GM21360 (cell line): ENCODE results near the gene TAF3.

Experiments used
- ATAC-seq: cut with Tn5 transposase; IDR thresholded peaks from one replicate; pipeline ENCODE4 v1.9.1; 2021; ENCODE audit warnings: mild to moderate bottlenecking, moderate library complexity; ENCODE audit not compliant: unreplicated experiment

Gene TAF3

DNA sequence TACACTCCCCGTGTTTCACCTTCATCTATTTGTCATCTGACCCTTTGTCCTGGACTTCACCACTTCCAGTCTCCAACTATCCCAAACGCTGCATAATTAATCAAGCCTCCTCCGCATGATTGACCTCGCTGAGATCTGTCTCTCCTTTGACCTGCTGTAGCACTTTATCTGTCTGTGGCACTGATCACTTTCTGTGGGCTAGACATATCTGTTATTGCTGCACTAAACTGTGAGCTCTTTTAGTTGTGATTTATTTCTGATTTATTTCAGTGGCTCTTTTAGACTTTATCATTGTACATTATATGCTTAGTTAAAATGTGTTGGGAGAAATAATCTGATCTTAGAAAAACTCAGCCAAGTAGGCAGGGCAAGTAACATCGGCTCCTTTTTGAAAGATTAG lies 144.3 kb downstream of the TAF3 start:
- no peak for ATAC-seq

DNA sequence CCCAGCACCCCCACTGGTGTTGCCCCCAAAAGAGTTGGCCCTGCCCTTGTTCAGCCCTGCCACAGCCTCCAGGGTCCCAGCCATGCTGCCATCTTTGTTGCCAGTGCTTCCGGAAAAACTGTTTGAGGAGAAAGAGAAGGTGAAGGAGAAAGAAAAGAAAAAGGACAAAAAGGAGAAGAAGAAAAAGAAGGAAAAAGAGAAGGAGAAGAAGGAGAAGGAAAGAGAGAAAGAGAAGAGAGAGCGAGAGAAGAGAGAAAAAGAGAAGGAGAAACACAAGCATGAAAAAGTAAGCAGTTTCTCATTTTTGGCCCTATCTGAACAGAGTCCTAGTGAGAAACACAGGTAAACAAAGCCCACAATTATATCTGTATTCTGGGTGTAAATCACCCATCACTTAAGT lies 147.2 kb downstream of the TAF3 start:
- no peak for ATAC-seq

DNA sequence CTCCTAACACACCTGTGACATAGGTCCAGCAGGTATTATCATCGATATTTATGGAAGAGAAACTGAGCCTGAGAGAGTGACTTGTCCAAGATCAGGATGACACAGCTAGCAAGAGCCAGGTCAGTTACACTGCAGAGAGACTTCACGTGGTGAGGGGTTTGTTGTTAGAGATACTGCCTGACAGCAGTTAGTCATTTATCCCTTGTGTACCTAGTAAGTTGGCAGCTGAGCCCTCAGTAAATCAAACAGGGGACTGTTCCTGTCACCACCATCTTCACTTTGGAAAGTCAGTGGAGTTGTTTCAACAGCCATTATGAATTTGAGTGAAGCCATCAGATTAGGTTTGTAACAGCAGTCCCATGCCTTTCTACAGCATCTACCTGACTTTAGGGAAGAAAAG lies 148.7 kb downstream of the TAF3 start:
- ATAC-seq, result no peak

DNA sequence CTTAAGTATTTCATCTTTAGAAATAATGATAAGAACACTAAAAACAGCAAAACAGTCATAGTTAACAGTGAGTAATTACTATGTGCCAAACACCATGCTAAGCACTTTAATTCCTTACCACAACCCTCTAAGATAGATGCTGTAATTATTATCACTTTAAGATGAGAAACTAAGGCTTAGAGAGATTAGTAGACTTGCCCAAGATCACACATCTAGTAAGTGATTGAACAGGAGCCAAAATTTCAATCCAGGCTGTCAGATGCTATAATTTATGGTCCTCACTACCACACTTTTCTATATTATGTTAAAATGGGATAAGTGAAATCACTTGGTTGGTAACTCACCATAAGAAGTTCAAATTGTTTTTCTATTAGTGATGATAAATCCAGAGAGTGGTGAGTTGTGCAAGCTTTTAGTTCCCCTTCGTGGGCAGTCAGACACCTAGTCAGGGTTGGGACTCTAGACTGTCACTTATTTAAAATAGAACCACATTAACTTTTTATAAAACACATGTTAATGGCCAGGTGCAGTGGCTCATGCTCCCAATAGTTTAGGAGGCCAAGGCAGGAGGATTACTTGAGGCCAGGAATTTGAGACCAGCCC lies 150.3 kb downstream of the TAF3 start:
- ATAC-seq, result no peak

DNA sequence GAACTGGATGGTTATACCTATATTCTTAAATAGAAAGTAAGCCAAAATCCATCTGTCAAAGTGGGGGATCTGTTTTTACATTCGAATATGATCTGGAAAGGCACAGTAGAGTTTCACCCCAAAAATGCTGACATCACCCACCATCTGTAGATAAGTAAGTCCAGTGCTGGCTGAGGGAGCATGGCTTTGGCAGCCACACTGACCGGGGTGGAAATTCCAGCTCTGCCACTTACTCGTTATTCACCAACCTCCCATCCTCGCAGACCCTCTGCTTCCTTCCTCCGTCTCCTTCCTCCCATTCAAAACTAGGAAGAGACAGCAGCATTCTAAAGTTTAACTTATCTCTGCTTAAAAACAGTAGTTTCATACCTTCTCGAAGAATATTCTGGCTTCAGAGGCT lies 151.3 kb downstream of the TAF3 start:
- no peak for ATAC-seq

DNA sequence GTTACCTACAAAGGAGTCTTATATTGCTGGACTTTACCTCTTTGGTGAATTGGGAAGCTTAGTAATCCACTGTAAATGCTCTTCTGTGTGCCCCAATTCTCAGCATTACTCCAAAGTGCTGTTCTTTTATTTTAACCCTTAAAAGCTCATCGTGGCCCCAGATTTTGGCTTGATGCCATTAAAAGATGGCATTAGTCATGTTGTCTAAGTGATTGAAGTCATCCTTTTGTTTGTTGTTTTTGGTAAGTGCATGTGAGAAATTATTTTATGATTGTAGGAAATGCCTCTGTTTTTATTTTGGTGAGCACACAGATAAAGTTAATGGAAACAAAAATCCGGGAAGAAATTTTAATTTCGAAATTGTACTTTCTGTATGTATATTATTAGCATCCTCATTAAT lies 153.6 kb downstream of the TAF3 start:
- ATAC-seq, result no peak

DNA sequence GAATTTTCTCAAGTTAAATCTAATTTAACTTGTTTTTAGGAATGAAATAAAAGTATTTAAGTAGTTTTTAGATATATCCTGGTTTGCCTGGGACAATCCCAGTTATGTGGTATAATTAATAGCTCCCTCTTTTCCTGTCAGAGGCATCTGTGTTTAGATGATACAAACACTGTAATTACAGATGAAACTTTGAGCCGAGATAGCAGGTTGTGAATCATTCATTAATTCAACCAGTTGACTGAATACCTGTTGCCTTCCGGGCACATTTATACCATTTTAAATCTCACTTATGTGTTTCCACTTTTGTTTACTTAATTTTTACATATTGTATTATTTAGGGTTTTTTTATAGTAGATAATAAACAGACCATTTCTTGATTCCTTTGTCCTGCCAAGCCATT lies 154.1 kb downstream of the TAF3 start:
- ATAC-seq, result no peak

DNA sequence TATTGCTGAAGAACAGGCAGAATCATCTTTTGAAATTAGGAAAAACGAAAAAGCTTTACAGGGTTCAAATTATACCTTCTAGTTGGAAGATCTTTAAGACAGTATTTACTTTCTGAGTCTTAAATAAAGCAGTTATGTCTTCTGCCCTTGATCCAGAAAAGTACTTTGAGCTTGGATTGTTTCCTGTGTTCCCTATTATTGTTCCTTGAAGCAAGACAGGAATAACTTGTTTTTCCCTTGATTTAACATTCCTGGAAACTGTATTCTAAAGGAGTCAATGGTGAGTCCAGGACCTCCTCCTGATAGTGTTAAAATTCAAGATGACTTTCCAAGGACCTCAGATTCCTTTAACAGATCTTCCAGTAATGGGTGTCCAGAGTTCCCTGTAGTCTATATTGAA lies 161.9 kb downstream of the TAF3 start:
- ATAC-seq, result no peak

DNA sequence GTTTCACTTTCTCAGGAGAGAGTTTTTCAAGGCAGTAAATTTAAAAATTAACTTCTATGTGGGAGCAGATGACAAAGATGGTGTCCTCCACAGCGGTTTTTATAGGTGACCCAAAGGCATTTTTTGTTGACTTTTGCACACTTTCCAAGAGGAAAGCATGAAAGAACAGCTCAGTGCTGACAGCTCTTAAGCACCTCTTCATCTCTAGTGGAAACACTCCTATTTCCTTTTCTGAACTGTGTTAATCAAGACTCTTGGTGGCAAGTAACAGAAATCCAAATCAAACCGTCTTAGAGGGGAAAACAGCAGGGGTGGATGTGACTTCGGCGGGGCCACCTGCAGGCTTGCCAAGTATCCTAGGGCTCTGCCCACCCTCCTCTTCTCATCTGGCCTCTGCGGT lies 164.4 kb downstream of the TAF3 start:
- no peak for ATAC-seq

DNA sequence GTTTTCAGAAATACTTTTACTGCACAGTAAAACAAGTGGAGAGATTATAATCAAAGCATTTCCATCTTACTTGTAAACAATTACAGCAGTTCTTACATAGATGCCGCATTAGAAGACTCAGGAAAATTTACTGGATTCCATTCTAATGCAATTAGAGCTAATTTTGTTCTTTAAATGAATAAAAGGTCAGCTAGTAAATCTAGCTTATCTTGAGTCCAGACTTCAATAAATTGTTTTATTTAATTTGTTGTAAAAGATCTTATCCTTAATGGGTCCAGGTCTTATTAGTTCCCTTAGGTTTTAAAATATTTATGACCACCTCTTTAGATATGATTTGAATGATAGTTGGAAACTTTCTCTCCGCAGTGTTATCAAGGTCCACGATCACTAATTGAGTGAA lies 166.0 kb downstream of the TAF3 start:
- ATAC-seq, result no peak

DNA sequence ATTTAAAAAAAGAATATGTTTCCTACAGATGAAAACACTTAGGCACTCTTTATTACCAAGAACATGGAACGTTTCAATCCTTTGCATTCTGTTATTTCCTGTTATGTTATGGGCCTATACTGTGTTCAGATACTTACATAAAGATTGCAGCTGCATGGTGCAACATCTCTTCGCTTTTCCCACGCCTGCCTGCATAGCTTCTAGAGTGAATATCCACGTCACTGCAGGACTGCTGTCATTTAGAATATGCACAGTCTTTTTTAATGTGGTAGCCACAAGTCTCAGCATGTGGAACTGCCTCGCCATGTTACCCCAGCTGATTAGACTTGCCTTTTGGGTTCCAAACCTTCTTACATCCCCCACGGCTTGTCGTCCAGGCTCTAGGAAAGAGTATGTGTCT lies 166.6 kb downstream of the TAF3 start:
- ATAC-seq, result no peak

DNA sequence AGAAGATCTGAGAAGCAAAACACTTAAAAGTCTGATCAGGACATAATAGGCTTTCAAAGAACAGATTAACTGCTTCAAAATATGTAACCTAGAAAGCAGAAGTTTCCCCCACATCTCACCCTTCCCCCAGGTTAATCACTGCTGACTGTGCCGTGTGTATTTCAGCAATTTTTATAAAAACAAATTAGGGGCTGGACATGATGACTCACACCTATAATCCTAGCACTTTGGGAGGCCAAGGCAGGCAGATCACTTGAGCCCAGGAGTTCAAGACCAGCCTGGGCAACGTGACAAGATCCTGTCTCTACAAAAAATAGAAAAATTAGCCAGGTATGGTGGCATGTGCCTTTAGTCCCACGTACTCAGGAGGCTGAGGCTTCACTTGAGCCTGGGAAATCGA lies 168.5 kb downstream of the TAF3 start:
- ATAC-seq, result no peak

DNA sequence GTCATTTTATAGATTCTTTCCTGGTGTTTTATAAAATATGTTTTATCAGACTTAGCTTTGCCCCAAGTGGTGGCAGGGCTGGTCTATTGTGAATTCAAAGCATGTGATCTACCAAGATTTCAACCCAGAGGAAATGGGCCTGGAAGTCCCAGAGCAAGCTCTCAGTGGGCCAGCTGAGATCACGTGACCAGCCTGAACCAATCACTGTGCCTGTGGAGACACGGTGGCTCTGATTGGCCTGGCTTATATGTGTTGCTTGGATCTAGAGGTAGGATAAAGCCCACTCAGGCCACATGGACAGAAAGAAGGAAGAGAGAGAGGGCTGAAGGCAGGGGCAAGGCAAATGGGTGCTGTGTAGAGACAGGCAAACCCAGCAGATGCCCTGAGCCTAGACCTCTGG lies 170.7 kb downstream of the TAF3 start:
- no peak for ATAC-seq

DNA sequence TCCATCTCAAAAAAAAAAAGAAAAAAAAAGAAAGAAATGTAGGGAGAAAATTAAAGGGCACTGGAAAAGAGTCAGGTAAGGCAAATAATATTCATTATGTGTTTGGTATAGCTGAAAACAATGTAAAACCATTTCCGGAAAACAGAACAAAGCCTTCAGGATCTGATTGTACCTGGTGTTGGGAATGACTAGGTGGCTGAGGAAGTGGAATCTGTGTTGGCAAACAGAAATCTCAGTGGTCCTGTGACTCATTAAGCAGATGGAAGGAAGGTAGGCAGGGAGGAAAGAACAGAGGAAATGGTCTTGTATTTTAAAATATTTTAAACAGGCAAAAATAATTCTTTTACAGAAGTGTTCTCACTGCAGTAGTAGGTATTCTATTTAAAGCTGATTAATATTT lies 180.5 kb downstream of the TAF3 start:
- no peak for ATAC-seq

DNA sequence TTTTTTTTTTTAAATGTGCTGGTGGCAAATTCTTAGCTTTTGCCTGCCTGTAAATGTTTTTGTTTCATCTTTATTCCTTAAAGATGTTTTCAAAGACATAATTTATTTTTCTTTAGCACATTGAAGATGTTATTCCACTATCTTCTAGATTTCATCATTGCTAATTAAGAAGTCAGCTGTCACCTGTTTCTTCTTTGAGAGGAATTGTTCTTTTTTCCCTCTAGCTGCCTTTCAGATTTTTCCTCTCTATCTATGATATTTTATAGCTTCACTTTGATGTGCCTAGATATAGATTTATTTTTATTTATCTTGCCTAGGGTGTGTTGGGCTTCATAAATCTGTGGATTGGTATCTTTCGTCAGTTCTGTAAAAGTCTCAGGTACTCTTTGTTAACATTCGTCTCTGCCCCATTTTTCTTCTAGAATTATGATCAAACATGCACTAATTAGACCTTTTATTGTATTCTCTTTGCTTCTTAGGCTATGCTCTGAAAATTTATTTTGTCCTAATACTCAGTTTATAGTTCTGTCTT lies 186.2 kb downstream of the TAF3 start:
- no peak for ATAC-seq

DNA sequence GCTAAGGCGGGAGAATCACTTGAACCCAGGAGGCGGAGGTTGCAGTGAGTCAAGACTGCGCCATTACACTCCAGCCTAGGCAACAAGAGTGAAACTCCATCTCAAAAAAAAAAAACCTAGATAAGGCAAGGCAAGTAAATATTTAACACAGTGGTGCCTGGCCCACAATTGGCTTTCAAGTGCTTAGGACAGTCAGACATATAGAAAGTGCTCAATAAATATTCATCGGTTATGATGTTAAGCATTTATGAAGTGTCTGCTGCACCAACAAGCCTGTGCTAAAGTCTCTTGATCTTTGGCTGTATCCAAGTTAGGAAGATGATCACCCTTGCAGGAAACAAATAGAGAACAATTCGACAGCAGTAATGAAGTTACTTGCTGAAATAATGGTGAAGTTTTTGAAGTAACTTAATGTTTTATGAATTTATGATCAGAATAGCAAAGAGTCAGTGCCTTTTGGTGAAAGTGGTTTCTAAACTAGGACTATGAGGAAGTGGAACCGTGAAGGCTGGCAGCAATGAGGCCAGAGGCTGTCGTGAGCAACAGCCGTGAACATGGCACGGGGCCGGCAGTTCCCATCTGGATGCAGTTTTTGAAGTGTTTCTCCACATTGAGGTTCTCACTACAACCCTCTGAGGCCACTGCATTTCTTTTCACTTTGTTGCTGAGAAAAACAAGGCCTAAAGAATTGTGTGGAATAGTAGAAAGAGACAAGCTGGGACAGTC lies 188.1 kb downstream of the TAF3 start:
- ATAC-seq, result no peak

DNA sequence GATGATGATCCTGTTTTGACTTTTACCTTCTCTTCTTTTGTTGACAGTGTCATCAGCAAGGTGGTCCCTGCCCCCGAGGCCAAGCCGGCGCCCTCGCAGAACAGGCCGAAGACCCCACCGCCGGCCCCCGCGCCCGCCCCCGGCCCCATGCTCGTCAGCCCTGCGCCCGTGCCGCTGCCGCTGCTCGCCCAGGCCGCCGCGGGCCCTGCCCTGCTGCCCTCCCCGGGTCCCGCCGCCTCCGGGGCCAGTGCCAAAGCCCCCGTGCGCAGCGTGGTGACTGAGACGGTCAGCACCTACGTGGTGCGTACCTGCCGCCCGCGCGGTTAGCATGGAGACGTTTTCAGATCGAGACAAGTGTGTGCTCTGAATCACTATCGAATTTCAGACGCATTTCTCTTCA lies 190.7 kb downstream of the TAF3 start:
- ATAC-seq, result no peak

DNA sequence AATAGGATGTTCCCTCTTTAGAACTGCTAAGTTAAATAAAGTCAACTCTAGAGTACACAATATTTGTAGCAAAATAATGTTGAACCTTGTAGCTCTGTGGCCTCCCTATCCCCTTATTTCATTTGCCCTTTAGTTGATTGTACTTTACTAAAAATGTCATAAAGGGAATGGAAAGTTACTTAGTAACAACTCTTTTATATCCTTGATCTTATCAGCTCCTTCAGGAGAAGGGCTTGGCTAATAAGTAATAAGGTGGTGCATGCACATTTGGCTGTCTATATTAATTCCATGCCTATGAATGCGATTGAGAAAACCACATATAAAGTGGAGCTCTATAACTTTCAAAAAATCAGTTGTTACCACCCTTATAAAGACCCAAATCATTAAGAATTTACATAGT lies 194.7 kb downstream of the TAF3 start:
- ATAC-seq, result no peak

DNA sequence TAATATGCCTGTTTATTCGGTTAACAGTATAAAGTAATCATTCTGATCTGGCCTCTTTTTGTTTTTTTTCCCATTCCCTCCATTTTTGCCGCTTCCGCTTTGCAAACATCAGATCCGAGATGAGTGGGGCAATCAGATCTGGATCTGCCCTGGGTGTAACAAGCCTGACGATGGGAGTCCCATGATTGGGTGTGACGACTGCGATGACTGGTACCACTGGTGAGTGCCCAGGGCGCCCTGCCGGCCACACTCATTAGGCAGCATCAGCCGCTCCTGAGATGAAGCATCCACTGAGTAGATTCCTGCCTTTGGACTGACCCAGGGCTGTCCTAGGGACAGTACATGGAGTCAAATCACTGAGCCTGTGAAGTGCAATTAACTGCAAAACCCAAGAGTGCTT lies 195.3 kb downstream of the TAF3 start:
- ATAC-seq, result no peak

DNA sequence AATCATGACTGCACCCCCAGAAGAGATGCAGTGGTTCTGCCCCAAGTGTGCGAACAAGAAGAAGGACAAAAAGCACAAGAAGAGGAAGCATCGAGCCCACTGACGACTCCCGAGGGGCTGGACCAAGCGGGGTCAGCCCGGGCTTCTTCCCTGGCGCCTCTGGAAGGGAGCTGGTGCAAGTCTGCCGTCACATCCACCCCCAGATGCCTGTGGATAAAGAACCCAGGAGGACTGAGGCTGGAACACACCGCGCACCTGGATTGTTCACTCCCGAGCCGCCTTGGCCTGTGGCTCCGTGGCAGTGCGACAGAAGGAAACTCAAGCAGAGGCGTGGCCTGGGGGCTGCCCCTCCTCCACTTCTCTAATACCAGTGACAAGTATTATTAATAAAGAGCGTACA lies 196.3 kb downstream of the TAF3 start:
- no peak for ATAC-seq

DNA sequence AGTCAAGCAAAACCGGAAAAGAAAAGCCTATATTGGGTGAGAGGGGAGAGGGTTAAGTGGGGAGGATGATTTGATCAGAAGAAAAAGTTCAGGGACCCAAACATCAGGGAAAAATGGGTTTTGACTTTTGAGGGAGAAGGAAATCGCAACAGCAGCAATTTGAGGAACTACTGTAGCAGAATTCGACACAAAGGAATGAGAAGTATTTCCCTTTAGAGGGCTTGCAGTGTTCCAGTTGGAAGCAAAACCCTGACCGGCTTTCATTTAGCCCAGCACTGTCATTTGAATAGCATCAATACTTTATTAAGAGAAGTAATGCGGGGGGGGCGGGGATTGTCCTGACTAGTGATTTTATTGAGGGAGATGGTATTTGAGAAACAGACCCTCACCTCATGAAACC lies 199.0 kb downstream of the TAF3 start:
- no peak for ATAC-seq

DNA sequence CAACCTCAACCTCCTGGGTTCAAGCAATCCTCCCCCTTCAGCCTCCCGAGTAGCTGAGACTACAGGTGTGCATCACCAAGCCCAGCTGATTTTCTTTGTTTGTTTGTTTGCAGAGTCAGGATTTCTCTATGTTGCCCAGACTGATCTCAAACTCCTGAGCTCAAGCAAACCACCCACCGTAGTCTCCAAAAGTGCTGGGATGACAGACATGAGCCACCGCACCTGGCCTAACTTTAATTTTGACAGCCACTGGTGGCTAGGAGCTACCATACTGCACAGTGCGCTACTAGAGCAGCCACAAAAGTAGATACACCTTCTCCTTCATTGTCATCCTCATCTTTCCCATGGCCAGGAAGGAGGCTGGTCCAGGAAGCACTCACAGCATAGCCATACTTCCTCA lies 205.0 kb downstream of the TAF3 start:
- no peak for ATAC-seq

DNA sequence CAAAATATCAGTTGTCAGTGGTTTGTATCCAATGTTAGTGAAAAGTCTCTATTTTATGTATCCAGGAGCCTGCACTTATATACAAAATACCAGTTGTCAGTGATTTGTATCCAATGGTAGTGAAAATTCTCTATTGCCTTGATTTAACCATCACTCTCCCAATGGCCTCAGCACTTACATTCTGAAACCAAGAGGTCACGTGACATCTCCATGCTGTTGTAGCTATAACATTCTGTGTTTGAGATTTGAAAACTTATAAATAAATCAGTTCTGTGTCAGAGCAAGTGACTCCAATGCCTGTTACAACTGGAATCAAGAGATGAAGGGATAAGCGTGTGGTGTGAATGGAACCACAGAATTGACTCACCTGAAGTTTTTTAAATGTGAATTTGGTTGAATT lies 205.5 kb downstream of the TAF3 start:
- ATAC-seq, result no peak
